Dendritic cell treated with granulocyte-macrophage colony-stimulating factor and Interleukin-4, amounts not matched to agents 40 ng/mL and 50 ng/mL, for 4 days (primary cell): ENCODE results near the gene C4B.
"Not testable (repeated sequence)": the region's sequence is repeated elsewhere in the genome, so short reads cannot be mapped to it uniquely, and the experiment has no call there.

Source experiments
- H3K27ac Mint-ChIP-seq: one replicate; pipeline ENCODE4 v1.8.0; 2022; ENCODE audit warnings: mild to moderate bottlenecking, mixed read lengths
- H3K27me3 Mint-ChIP-seq: one replicate; pipeline ENCODE4 v1.8.0; 2022; ENCODE audit warnings: mild to moderate bottlenecking, mixed read lengths
- H3K36me3 Mint-ChIP-seq: one replicate; pipeline ENCODE4 v1.8.0; 2022; ENCODE audit warnings: low read depth, mixed read lengths
- H3K4me1 Mint-ChIP-seq: one replicate; pipeline ENCODE4 v1.8.0; 2022; ENCODE audit warnings: low read depth, mixed read lengths
- H3K4me3 Mint-ChIP-seq: one replicate; pipeline ENCODE4 v1.8.0; 2022; ENCODE audit warnings: mild to moderate bottlenecking, moderate library complexity, mixed read lengths
- H3K9me3 Mint-ChIP-seq: one replicate; pipeline ENCODE4 v1.8.0; 2022; ENCODE audit warnings: mixed read lengths
- intact Hi-C: fragments of 100-400 bp; cut with micrococcal nuclease; formaldehyde crosslinking; loops from one replicate; pipeline ENCODE4 v1.15.0; 2022

C4B gene

DNA sequence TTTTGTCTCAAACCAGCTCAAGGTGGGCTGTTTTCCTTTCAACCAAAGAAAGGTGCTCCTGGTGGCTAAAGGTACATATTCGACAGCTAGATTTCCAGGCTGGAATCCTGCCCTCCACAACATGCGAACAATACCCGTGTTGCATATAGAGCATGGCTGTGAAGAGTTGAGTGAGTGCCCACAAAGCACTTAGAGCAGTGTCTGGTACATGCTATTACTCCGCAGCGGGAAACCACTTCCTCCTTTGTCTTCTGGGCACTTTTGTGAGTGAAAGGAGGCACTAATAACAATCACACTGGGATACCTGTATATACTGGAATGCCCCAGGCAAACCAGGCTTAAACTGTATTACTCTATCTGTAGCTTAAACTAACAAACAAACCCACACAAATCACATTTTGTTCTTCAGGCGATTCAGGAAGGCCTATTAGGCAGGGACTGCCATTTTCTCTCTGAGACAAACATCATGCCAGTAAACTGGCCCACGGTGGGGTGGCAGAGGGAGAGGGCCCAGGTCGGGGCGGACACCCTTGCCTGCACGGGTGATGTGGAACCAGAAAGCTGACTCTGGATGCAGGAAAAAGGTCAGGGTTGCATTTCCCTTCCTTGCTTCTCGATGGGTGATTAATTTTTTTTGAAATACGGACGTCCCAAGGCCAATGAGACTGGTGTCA is 9.6 kb upstream of the C4B start:
- H3K9me3 Mint-ChIP-seq, intact Hi-C loops, H3K36me3 Mint-ChIP-seq, H3K27me3 Mint-ChIP-seq, H3K27ac Mint-ChIP-seq, H3K4me1 Mint-ChIP-seq, H3K4me3 Mint-ChIP-seq: not testable (repeated sequence)

DNA sequence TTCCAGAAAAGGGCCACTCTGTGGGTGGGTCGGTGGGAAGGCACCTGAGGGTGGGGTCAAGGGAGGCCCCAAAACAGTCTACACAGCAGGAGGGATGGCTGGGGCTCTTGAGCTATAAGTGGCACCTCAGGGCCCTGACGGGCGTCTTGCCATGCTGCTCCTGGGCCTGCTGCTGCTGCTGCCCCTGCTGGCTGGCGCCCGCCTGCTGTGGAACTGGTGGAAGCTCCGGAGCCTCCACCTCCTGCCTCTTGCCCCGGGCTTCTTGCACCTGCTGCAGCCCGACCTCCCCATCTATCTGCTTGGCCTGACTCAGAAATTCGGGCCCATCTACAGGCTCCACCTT is 9.1 kb upstream of the C4B start:
- H3K27ac Mint-ChIP-seq, H3K36me3 Mint-ChIP-seq, H3K4me3 Mint-ChIP-seq, H3K27me3 Mint-ChIP-seq, H3K9me3 Mint-ChIP-seq, H3K4me1 Mint-ChIP-seq, intact Hi-C loops: not testable (repeated sequence)

DNA sequence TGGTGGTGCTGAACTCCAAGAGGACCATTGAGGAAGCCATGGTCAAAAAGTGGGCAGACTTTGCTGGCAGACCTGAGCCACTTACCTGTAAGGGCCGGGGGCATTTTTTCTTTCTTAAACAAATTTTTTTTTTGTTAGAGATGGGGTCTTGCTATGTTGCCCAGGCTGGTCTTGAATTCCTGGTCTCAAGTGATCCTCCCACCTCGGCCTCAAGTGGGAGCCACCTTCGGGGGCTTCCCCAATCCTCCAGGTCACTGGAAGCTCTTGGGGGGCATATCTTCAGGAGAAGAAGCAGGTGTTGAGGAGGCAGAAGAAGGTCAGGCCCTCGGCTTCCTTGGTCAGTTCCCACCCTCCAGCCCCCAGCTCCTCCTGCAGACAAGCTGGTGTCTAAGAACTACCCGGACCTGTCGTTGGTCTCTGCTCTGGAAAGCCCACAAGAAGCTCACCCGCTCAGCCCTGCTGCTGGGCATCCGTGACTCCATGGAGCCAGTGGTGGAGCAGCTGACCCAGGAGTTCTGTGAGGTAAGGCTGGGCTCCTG is 8.5 kb upstream of the C4B start:
- H3K27ac Mint-ChIP-seq, H3K4me1 Mint-ChIP-seq: not testable (repeated sequence)

DNA sequence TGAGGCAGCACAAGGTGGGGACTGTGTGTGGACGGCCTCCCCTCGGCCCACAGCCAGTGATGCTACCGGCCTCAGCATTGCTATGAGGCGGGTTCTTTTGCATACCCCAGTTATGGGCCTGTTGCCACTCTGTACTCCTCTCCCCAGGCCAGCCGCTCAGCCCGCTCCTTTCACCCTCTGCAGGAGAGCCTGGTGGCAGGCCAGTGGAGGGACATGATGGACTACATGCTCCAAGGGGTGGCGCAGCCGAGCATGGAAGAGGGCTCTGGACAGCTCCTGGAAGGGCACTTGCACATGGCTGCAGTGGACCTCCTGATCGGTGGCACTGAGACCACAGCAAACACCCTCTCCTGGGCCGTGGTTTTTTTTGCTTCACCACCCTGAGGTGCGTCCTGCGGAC is 7.5 kb upstream of the C4B start:
- H3K4me3 Mint-ChIP-seq, H3K9me3 Mint-ChIP-seq, H3K27ac Mint-ChIP-seq, intact Hi-C loops, H3K4me1 Mint-ChIP-seq, H3K27me3 Mint-ChIP-seq, H3K36me3 Mint-ChIP-seq: not testable (repeated sequence)

More for the DNA sequence above, 8.5 kb upstream of the C4B start:
- H3K27me3 Mint-ChIP-seq, intact Hi-C loops, H3K9me3 Mint-ChIP-seq, H3K4me3 Mint-ChIP-seq, H3K36me3 Mint-ChIP-seq: not testable (repeated sequence)

DNA sequence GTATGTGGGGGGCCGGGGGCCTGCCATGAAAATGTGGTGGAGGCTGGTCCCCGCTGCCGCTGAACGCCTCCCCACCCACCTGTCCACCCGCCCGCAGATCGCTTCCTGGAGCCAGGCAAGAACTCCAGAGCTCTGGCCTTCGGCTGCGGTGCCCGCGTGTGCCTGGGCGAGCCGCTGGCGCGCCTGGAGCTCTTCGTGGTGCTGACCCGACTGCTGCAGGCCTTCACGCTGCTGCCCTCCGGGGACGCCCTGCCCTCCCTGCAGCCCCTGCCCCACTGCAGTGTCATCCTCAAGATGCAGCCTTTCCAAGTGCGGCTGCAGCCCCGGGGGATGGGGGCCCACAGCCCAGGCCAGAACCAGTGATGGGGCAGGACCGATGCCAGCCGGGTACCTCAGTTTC is 6.6 kb upstream of the C4B start:
- H3K4me1 Mint-ChIP-seq, intact Hi-C loops, H3K27me3 Mint-ChIP-seq: not testable (repeated sequence)

DNA sequence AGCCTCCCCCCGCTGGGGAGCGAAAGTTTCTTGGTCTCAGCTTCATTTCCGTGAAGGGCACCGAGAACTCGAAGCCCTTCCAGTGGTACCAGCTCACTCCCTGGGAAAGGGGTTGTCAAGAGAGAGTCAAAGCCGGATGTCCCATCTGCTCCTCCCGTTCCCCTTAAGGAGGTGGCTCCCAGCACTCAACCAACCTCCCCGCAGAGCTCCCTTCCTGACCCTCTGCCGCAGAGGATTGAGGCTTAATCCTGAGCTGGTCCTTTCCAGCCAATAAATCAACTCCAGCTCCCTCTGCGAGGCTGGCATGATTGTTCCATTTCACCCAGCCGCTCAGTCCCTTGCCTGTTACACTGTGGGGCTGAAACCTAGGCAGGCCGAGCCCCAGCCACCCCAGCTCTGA is 6.0 kb upstream of the C4B start:
- H3K36me3 Mint-ChIP-seq, intact Hi-C loops, H3K9me3 Mint-ChIP-seq: not testable (repeated sequence)

More for the DNA sequence above, 6.6 kb upstream of the C4B start:
- H3K36me3 Mint-ChIP-seq, H3K27ac Mint-ChIP-seq, H3K9me3 Mint-ChIP-seq, H3K4me3 Mint-ChIP-seq: not testable (repeated sequence)

DNA sequence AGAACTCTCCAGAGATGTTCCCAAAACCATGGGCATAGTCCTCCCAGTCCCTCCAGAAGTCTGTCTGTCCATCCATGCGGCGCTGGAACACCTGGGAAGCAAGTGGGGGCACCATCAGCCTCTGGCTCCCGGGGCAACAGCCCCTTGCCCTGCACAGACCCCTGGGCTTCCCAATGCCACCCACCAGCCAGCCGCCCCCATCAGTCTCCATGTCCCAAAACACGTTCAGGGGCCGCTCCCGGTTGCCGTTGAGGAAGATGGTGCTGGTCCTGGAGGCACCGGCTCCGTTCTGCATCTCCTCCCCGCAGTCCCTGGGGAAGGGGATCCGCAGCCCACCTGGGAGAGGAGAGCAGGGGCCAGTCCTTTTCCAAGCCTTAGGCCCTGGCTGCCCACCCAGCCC is 5.1 kb upstream of the C4B start:
- H3K27me3 Mint-ChIP-seq, H3K27ac Mint-ChIP-seq, H3K9me3 Mint-ChIP-seq, H3K36me3 Mint-ChIP-seq, intact Hi-C loops, H3K4me3 Mint-ChIP-seq, H3K4me1 Mint-ChIP-seq: not testable (repeated sequence)

More for the DNA sequence above, 6.0 kb upstream of the C4B start:
- H3K4me1 Mint-ChIP-seq, H3K4me3 Mint-ChIP-seq, H3K27ac Mint-ChIP-seq, H3K27me3 Mint-ChIP-seq: not testable (repeated sequence)

DNA sequence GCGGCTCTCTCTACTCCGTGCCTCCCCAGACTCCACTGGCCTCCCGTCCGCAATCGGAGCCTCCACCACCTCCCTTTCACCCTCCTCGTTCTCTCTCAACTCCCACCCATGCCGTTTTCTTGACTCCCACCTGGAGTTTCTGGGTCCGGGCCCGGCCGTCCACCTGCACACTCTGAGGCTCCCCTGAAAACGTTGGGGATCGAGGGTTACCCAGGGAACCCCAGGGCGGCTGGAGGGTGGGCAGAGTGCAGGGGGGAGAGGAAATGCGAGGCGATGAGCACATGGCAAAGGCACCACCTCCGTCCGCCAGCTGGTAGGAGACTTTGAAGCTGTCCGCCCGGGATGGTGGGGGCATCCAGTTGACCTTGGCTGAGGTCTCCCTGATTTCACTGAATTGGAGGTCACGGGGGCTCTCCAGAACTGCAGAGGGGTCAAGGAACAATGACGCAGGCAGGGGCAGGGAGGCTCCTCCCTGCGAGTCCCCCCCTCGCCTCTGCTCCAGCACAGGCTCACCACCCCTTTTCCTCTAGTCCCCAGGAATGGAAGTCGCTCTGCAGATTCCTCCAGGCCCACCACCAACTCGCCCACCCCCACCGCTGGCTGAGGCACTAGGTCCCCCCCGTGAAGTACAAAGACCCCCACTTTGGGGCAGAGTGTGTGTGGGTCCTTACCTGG is 3.6 kb upstream of the C4B start:
- H3K36me3 Mint-ChIP-seq, intact Hi-C loops, H3K27me3 Mint-ChIP-seq, H3K4me3 Mint-ChIP-seq, H3K27ac Mint-ChIP-seq, H3K4me1 Mint-ChIP-seq, H3K9me3 Mint-ChIP-seq: not testable (repeated sequence)

DNA sequence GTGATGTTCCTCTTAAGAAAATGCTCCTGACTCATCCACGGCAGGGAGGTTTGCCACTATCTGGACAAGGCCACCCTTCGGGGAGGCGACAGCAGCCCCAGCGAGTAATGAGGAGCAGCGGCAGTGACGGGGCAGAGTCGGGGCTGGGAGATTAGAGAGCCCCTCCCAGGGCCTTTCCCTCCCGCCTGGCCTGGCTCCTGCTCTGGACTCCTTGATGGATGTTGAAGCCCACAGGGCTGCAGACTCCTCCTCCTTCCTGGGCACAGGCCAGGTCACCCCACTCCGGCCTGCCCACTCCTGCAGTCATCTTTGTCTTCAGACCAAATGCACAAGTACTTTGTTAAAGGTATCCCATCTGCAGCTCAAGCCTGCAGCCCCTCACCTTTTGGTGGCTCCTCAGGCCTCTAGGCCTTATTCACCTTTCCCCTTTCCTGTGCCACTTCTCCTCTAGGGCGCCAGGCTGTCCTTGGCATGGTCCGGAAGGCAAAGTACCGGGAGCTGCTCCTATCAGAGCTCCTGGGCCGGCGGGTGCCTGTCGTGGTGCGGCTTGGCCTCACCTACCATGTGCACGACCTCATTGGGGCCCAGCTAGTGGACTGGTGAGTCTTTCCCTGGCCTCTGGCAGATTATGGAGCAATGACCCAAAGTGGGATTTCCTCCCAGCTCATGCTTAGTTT is 1.5 kb upstream of the C4B start:
- H3K27ac Mint-ChIP-seq, H3K27me3 Mint-ChIP-seq, H3K9me3 Mint-ChIP-seq, H3K36me3 Mint-ChIP-seq, intact Hi-C loops, H3K4me1 Mint-ChIP-seq, H3K4me3 Mint-ChIP-seq: not testable (repeated sequence)

DNA sequence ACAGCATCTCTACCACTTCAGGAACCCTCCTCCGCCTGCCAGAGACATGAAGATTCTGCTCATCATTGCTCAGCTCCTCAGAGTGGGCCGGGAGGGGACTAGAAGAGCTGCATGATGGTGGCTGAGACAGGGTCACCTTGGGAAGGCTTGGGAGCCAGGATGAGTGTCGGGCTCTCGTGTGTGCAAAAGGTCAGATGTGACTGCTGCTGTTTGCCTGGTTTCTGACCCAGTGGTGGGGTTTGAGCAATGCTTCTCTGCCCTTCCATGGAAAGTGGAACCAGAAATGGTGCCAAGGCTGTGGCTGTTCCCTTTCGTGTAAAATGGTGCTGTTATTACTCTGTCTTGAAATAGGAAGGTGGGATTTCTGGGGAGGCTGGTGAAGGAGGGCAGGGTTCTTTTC is 857 bp upstream of the C4B start:
- H3K27me3 Mint-ChIP-seq, H3K27ac Mint-ChIP-seq, H3K9me3 Mint-ChIP-seq, intact Hi-C loops, H3K4me3 Mint-ChIP-seq, H3K4me1 Mint-ChIP-seq, H3K36me3 Mint-ChIP-seq: not testable (repeated sequence)

DNA sequence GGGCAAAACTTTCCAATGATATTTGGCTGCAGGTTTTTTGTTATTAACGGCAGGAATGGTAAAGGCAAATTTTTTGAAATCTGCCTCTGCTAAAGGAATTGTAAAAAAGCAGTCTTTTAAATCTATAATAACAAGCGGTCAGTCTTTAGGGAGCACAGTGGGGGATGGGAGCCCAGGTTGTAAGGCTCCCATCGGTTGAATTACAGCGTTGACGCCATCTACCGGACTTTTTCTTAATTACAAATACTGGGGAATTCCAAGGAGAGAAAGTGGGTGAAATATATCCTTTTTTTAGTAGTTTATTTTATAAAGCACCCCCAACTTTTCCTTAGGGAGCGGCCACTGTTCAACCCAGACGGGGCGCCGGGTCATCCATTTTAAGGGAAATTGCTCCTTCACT is 7.5 kb downstream of the C4B start:
- H3K36me3 Mint-ChIP-seq, H3K27ac Mint-ChIP-seq, H3K4me1 Mint-ChIP-seq, H3K9me3 Mint-ChIP-seq, intact Hi-C loops, H3K4me3 Mint-ChIP-seq, H3K27me3 Mint-ChIP-seq: not testable (repeated sequence)

DNA sequence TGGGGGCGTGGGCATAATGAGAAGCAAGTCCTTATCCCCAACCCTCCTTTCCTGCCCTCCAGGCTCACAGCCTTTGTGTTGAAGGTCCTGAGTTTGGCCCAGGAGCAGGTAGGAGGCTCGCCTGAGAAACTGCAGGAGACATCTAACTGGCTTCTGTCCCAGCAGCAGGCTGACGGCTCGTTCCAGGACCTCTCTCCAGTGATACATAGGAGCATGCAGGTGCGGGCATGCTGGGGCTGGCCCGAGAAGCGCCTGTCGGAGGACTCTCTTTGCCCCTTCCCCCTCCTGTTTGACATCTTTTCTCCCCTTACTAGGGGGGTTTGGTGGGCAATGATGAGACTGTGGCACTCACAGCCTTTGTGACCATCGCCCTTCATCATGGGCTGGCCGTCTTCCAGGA is 14.0 kb downstream of the C4B start:
- H3K27me3 Mint-ChIP-seq, H3K27ac Mint-ChIP-seq, intact Hi-C loops, H3K36me3 Mint-ChIP-seq, H3K4me3 Mint-ChIP-seq, H3K4me1 Mint-ChIP-seq, H3K9me3 Mint-ChIP-seq: not testable (repeated sequence)

DNA sequence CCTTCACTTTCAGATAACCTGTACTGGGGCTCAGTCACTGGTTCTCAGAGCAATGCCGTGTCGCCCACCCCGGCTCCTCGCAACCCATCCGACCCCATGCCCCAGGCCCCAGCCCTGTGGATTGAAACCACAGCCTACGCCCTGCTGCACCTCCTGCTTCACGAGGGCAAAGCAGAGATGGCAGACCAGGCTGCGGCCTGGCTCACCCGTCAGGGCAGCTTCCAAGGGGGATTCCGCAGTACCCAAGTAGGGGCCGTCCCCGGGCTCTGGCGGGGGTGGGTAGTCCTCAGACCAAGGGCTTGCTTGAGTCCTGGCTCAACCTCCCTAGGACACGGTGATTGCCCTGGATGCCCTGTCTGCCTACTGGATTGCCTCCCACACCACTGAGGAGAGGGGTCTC is 15.0 kb downstream of the C4B start:
- H3K9me3 Mint-ChIP-seq, H3K27me3 Mint-ChIP-seq, H3K4me3 Mint-ChIP-seq, H3K27ac Mint-ChIP-seq, H3K4me1 Mint-ChIP-seq, intact Hi-C loops, H3K36me3 Mint-ChIP-seq: not testable (repeated sequence)

DNA sequence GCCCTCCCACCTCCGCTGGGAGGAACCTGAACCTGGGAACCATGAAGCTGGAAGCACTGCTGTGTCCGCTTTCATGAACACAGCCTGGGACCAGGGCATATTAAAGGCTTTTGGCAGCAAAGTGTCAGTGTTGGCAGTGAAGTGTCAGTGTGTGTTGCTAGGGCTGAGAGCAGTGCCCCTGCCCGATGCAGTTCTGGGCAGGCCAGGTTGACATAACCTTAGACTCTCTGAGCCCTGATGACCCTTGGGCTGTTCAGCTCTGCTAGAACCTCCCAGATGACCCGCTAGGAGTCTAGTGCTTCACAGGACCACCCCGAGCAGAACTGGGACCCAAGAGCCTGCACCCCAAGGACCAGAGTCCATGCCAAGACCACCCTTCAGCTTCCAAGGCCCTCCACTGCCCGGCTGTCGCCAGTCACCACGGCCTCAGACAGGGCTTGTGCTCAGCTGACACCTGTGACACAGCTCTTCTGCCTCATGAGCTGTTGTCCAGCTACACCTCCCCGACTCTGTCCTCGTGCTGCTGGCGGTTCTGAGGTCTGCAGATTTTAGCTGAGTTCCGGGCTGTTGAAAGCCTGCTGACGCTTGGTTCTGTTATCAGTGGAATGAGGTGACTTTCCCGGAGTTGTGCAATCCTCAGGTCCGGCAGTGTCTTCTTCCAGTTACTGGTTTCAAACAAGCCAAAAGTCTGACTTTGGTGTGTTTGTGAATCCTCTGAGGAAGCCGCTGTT is 20.9 kb downstream of the C4B start:
- H3K9me3 Mint-ChIP-seq, H3K4me1 Mint-ChIP-seq, H3K27me3 Mint-ChIP-seq, H3K4me3 Mint-ChIP-seq, H3K27ac Mint-ChIP-seq, H3K36me3 Mint-ChIP-seq, intact Hi-C loops: not testable (repeated sequence)
